Measurements from ENCODE around the gene CGB1. TPM values are rescaled to one million over a fixed set of nuclear protein-coding genes. Genes with fewer than 3 reads are reported as not detected.

CGB1 gene
- polyA plus RNA-seq, 3 donors, result not detected

Other genes starting within 250 kb of the CGB1 start
- 10 to 100 TPM; 32.4 to 57.8 (median 44.8) TPM for gene BCAT2, start 225.9 kb downstream of the CGB1 start, polyA plus RNA-seq (ENCODE audit: insufficient read length in 3 of 3)
- gene HSD17B14, start 200.4 kb downstream of the CGB1 start, polyA plus RNA-seq (ENCODE audit: insufficient read length in 3 of 3), result 10 to 100 TPM; 23.7 to 37.1 (median 30.1) TPM
- 10 to 100 TPM; 20.6 to 29.6 (median 27.9) TPM for gene PLEKHA4, start 168.3 kb downstream of the CGB1 start, polyA plus RNA-seq (ENCODE audit: insufficient read length in 3 of 3)
- gene PPP1R15A, start 164.5 kb downstream of the CGB1 start, polyA plus RNA-seq (ENCODE audit: insufficient read length in 3 of 3), result 10 to 100 TPM; 35.1 to 45.2 (median 37.3) TPM
- 1 to 10 TPM in 2 of 3 donors, under 1 TPM in 1; 0.67 to 1.4 (median 1.3) TPM for gene TULP2, start 138.2 kb downstream of the CGB1 start, polyA plus RNA-seq (ENCODE audit: insufficient read length in 3 of 3)
- 100 to 1,000 TPM; 231 to 319 (median 307) TPM for gene NUCB1, start 136.6 kb downstream of the CGB1 start, polyA plus RNA-seq (ENCODE audit: insufficient read length in 3 of 3)
- 10 to 100 TPM in 1 of 3 donors, 1 to 10 TPM in 2; 6.5 to 10.7 (median 7.0) TPM for gene DHDH, start 103.2 kb downstream of the CGB1 start, polyA plus RNA-seq (ENCODE audit: insufficient read length in 3 of 3)
- gene BAX, start 82.0 kb downstream of the CGB1 start, polyA plus RNA-seq (ENCODE audit: insufficient read length in 3 of 3), result 10 to 100 TPM; 64.7 to 84.6 (median 73.4) TPM
- 1,000 to 10,000 TPM; 2,184 to 2,822 (median 2,594) TPM for gene FTL, start 71.6 kb downstream of the CGB1 start, polyA plus RNA-seq (ENCODE audit: insufficient read length in 3 of 3)
- gene GYS1, start 43.6 kb downstream of the CGB1 start, polyA plus RNA-seq (ENCODE audit: insufficient read length in 3 of 3), result 10 to 100 TPM; 40.6 to 55.4 (median 40.7) TPM
- 100 to 1,000 TPM in 1 of 3 donors, 10 to 100 TPM in 2; 77.9 to 106 (median 88.7) TPM for gene RUVBL2, start 43.0 kb downstream of the CGB1 start, polyA plus RNA-seq (ENCODE audit: insufficient read length in 3 of 3)
- gene LHB, start 19.8 kb downstream of the CGB1 start, polyA plus RNA-seq (ENCODE audit: insufficient read length in 3 of 3), result under 1 TPM in 1 of 3 donors, not detected in 2; 0.29 TPM
- not detected for gene CGB3, start 12.6 kb downstream of the CGB1 start, polyA plus RNA-seq (ENCODE audit: insufficient read length in 3 of 3)
- gene CGB2, start 5.0 kb downstream of the CGB1 start, polyA plus RNA-seq (ENCODE audit: insufficient read length in 3 of 3), result not detected
- gene CGB5, start 7.0 kb upstream of the CGB1 start, polyA plus RNA-seq (ENCODE audit: insufficient read length in 3 of 3), result under 1 TPM in 1 of 3 donors, not detected in 2; 0.34 TPM
- not detected for gene CGB8, start 12.2 kb upstream of the CGB1 start, polyA plus RNA-seq (ENCODE audit: insufficient read length in 3 of 3)
- gene CGB7, start 20.9 kb upstream of the CGB1 start, polyA plus RNA-seq (ENCODE audit: insufficient read length in 3 of 3), result 1 to 10 TPM; 1.2 to 1.6 (median 1.5) TPM
- gene NTF4, start 27.9 kb upstream of the CGB1 start, polyA plus RNA-seq (ENCODE audit: insufficient read length in 3 of 3), result 1 to 10 TPM; 3.4 to 4.3 (median 4.2) TPM
- under 1 TPM in 2 of 3 donors, not detected in 1; 0.06 to 0.09 TPM for gene KCNA7, start 35.8 kb upstream of the CGB1 start, polyA plus RNA-seq (ENCODE audit: insufficient read length in 3 of 3)
- 100 to 1,000 TPM; 299 to 461 (median 336) TPM for gene SNRNP70, start 48.6 kb upstream of the CGB1 start, polyA plus RNA-seq (ENCODE audit: insufficient read length in 3 of 3)
- 1 to 10 TPM; 6.8 to 8.7 (median 8.4) TPM for gene LIN7B, start 77.5 kb upstream of the CGB1 start, polyA plus RNA-seq (ENCODE audit: insufficient read length in 3 of 3)
- gene C19orf73, start 82.2 kb upstream of the CGB1 start, polyA plus RNA-seq (ENCODE audit: insufficient read length in 3 of 3), result under 1 TPM; 0.62 to 0.99 (median 0.97) TPM
- gene PPFIA3, start 82.6 kb upstream of the CGB1 start, polyA plus RNA-seq (ENCODE audit: insufficient read length in 3 of 3), result 1 to 10 TPM; 4.7 to 8.4 (median 6.1) TPM
- 10 to 100 TPM; 29.2 to 38.1 (median 36.2) TPM for gene HRC, start 118.5 kb upstream of the CGB1 start, polyA plus RNA-seq (ENCODE audit: insufficient read length in 3 of 3)
- gene TRPM4, start 120.9 kb upstream of the CGB1 start, polyA plus RNA-seq (ENCODE audit: insufficient read length in 3 of 3), result 10 to 100 TPM; 29.3 to 51.3 (median 32.8) TPM

Measured in renal cortex interstitium (tissue), 3 donors.